Psoas muscle (tissue), 8 donors: ENCODE data around the gene ATP9A. TPM values are rescaled to one million over a fixed set of nuclear protein-coding genes. Genes with fewer than 3 reads are reported as not detected.

ENCODE experiments used
- ATAC-seq, 4 donors: fragments of 200-7000 bp; cut with Tn5 transposase; one replicate each; pipeline ENCODE4 v1.9.1; 2020; ENCODE audit warnings: moderate library complexity in 3 of 4, mild to moderate bottlenecking in 2 of 4
- DNase-seq, 2 donors: peaks; one replicate each; pipeline ENCODE4 v3.0.0-alpha.2; 2020
- H3K27ac ChIP-seq: fragments of 200-600 bp; one replicate; pipeline ENCODE4 v1.8.0; 2022
- H3K27me3 ChIP-seq, 3 donors: fragments of 200-600 bp in 1 of 3; one replicate each; pipeline versions ENCODE4 v1.6.1 to v1.8.0; 2013 to 2022; ENCODE audit warnings: low read length in 2 of 3, mild to moderate bottlenecking in 2 of 3, moderate library complexity in 1 of 3; ENCODE audit not compliant: insufficient read depth in 3 of 3
- H3K36me3 ChIP-seq, 2 donors: fragments of 200-600 bp in 1 of 2; one replicate each; pipeline versions ENCODE4 v1.6.1 to v1.8.0; 2013 to 2022; ENCODE audit warnings: low read depth in 1 of 2, mild to moderate bottlenecking in 1 of 2, moderate library complexity in 1 of 2; ENCODE audit not compliant: insufficient read depth in 1 of 2
- H3K4me1 ChIP-seq: fragments of 200-600 bp; one replicate; pipeline ENCODE4 v1.8.0; 2022
- H3K4me3 ChIP-seq: fragments of 200-600 bp; one replicate; pipeline ENCODE4 v1.8.0; 2022; ENCODE audit warnings: mild to moderate bottlenecking
- H3K9me3 ChIP-seq: fragments of 200-600 bp; one replicate; pipeline ENCODE4 v1.8.0; 2022
- WGBS, 3 donors: extraction: QIAGEN DNeasy Blood & Tissue Kit; methylation state at CpG; one replicate each; pipeline versions ENCODE4 v1.1.6 to v1.1.7; 2013; 5-methylcytosine and 5-hydroxymethylcytosine counted together
- intact Hi-C, 2 donors: fragments of 100-400 bp; cut with DNase I; formaldehyde crosslinking; loops; one replicate each; pipeline versions ENCODE4 v1.11.0 to v1.14.2; 2022
- polyA plus RNA-seq, 3 donors: library from polyadenylated mRNA; stranded (reverse); fragments of 200-250 nt; gene quantifications; one replicate each; pipeline ENCODE4 v1.2.3, GENCODE V29; 2013
- total RNA-seq, 4 donors: library from RNA; stranded (reverse); fragmentation: NEBNext Ultra II Directional in 2 of 4; extraction: Animal tissue kit (Norgen Biotek cat#: 25700) in 2 of 4; gene quantifications; one replicate each; pipeline versions ENCODE4 v1.2.1 to v1.2.4, GENCODE V29; 2021 to 2023
- TF ChIP-seq, protein P1 (sequence below): fragments of 200-600 bp; IDR thresholded peaks from one replicate; pipeline ENCODE4 v1.8.0; 2022; ENCODE audit warnings: antibody characterized with exemption
- donor health status: healthy with polysubstance abuse.
- donor health status: DM: no; HTN: no; CAD: no; lungs with moderate emphysema.
- donor health status: Bipolar disorder and iron deficiency.
- donor health status: healthy.
- donor health status: DM: yes; HTN: yes; CAD: no.
- donor health status: DM: no; HTN: no; CAD: no.
- donor health status: DM: no; HTN: no; CAD: no.
- donor health status: DM: yes; HTN: yes; CAD: no.

Gene ATP9A
- total and polyA plus RNA-seq, 7 donors: 1.8 to 42.3 (median 17.2) TPM

DNA sequence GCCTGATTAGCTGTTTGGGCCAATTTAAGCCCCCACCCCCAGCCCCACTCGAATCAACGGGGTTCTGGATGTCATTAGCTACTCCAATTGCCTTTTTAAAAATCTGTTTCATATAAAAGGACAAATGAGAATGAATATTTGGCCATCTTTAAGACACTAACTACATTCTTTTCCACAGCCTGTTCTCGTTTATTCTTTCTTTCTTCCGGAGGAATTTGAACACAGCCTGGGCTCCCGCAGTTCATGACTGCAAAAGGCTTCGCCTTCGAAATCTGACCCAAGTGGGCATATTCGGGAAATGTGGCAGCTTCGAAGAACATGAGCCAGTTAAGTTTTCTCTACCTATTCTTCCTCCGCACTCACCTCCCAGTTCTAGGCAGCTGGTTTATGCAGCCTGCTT is 176.3 kb downstream of the ATP9A start:
- Histone ChIP-seq H3K4me3 (no peak overlapping the region), H3K27ac (no peak overlapping the region), H3K9me3 (no peaks in the 10 kb centered on the region), H3K4me1 (peaks cover 5% of the 10 kb centered on the region), H3K27me3 (no peaks in the 10 kb centered on the region), H3K36me3 (no peaks in the 10 kb centered on the region)
- WGBS, 3 donors: 84 to 88% (median 85%) methylated on average over 10 of the region's 10 CpGs
- ATAC-seq: no peak
- TF ChIP-seq, protein P1, sequence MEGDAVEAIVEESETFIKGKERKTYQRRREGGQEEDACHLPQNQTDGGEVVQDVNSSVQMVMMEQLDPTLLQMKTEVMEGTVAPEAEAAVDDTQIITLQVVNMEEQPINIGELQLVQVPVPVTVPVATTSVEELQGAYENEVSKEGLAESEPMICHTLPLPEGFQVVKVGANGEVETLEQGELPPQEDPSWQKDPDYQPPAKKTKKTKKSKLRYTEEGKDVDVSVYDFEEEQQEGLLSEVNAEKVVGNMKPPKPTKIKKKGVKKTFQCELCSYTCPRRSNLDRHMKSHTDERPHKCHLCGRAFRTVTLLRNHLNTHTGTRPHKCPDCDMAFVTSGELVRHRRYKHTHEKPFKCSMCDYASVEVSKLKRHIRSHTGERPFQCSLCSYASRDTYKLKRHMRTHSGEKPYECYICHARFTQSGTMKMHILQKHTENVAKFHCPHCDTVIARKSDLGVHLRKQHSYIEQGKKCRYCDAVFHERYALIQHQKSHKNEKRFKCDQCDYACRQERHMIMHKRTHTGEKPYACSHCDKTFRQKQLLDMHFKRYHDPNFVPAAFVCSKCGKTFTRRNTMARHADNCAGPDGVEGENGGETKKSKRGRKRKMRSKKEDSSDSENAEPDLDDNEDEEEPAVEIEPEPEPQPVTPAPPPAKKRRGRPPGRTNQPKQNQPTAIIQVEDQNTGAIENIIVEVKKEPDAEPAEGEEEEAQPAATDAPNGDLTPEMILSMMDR: no peak
- DNase-seq: no peak
- intact Hi-C loops: loop anchor here in 1 of 2 donors (5.0 to 10.0 kb wide), 2 partner anchors 50 to 607 kb away; partner anchors contain the start of gene NFATC2

DNA sequence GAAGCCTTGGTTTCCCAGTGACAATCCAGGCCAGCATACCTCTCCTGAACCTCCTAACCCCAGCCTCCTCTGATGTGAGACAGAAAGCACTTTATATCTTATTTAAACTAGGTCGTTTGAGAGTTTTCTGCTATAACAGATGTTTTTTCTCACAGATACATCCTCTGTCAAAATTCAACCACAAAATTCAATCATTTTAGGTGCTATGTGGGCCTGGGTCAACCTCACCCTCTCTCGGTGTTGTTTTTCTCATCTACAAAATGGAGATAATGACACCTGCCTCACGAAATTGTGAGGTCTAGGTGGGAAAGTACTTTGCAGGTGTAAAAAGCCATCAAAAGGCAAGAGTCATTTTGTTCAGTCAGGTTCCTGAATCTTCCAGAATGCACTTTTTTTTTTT is 179.4 kb downstream of the ATP9A start:
- H3K4me1 ChIP-seq: no peaks in the 10 kb centered on the region
- intact Hi-C loops: no loop called here
- DNase-seq (no peak), ATAC-seq (no peak)
- no peaks in the 10 kb centered on the region for H3K9me3 ChIP-seq
- H3K27ac ChIP-seq: no peak overlapping the region
- WGBS, 3 donors: 71 to 80% (median 80%) methylated on average over 3 of the region's 3 CpGs
- no peaks in the 10 kb centered on the region for H3K27me3 ChIP-seq
- H3K4me3 ChIP-seq: no peak overlapping the region
- TF ChIP-seq, protein P1: no peak
- H3K36me3 ChIP-seq: no peaks in the 10 kb centered on the region

DNA sequence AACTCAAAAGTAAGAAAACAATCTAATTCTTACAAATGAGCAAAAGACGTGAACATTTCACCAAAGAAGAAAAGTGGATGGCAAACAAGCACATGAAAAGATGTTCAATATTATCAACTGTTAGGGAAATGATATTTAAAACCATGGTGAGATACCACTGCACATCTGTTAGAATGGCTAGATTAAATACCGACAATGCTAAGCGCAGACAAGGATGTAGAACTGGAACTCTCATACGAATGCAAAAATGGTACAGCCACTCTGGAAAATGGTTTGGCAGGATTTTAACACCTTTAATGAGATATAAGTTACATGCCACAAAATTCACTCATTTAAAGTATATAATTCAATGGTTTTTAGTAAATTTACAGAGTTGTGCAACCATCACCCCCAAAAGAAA is 181.0 kb downstream of the ATP9A start:
- DNase-seq (no peak), ATAC-seq (no peak)
- TF ChIP-seq, protein P1: no peak
- no peak overlapping the region for H3K27ac ChIP-seq
- intact Hi-C loops: no loop called here
- H3K4me1 ChIP-seq: no peaks in the 10 kb centered on the region
- no peaks in the 10 kb centered on the region for H3K36me3 ChIP-seq
- H3K4me3 ChIP-seq: no peak overlapping the region
- H3K9me3 ChIP-seq: no peaks in the 10 kb centered on the region
- no peaks in the 10 kb centered on the region for H3K27me3 ChIP-seq
- WGBS, 3 donors: 92 to 97% (median 94%) methylated on average over 4 of the region's 4 CpGs

DNA sequence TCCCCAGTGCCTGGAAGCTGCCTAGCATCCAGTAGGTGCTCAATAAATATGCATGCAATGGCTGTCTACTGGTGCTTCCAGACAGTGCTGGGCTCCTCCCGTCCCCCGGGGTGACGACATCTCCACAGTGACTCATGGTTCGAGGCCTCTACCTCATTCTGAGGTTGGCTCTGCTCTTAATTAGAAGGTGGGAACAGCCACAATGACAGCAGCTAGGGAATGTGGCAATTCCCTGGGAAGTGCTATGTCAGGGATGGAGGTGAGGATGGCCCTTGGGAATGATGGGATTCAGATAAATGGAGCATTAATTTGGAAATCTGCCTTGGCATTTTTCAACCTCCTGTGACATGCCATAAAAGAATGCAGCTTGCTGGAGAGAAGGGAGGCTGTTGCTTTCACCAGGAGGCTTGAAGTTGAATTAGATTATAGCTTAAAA is 182.2 kb downstream of the ATP9A start:
- DNase-seq: no peak
- 74 to 85% (median 76%) methylated on average over 4 of the region's 4 CpGs for WGBS, 3 donors
- H3K9me3 ChIP-seq: no peaks in the 10 kb centered on the region
- TF ChIP-seq, protein P1: no peak
- intact Hi-C loops: no loop called here
- no peak overlapping the region for H3K4me3 ChIP-seq
- H3K27me3 ChIP-seq: no peaks in the 10 kb centered on the region
- H3K4me1 ChIP-seq: no peaks in the 10 kb centered on the region
- no peak for ATAC-seq
- no peaks in the 10 kb centered on the region for H3K36me3 ChIP-seq
- no peak overlapping the region for H3K27ac ChIP-seq

DNA sequence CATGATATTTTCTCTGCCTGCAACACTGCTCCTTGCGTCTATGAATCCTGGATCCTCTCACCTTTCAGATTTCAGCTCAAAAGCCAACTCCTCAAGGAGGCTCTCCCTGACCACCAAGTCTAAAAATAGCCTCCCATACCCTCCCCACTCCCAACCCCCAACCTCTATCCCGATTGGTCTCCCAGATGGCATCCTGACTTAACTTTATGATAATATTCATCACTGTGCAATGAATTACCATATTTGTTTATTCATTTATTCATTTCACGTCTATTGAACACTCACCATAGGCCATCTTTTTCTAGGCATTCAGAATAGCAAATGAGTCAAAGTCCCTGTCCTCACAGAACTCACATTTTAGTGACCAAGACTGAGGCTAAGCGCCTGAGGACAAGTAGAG is 183.0 kb downstream of the ATP9A start:
- Histone ChIP-seq H3K4me3 (no peak overlapping the region), H3K27ac (no peak overlapping the region), H3K9me3 (no peaks in the 10 kb centered on the region), H3K27me3 (no peaks in the 10 kb centered on the region), H3K4me1 (no peaks in the 10 kb centered on the region), H3K36me3 (no peaks in the 10 kb centered on the region)
- DNase-seq (no peak), ATAC-seq (no peak)
- 82 to 86% (median 83%) methylated on average over 4 of the region's 4 CpGs for WGBS, 3 donors
- intact Hi-C loops: no loop called here
- TF ChIP-seq, protein P1: no peak
